ENCODE results near the gene GALNT17.
"Not testable (repeated sequence)": the region's sequence is repeated elsewhere in the genome, so short reads cannot be mapped to it uniquely, and the experiment has no call there.

Gene GALNT17

DNA sequence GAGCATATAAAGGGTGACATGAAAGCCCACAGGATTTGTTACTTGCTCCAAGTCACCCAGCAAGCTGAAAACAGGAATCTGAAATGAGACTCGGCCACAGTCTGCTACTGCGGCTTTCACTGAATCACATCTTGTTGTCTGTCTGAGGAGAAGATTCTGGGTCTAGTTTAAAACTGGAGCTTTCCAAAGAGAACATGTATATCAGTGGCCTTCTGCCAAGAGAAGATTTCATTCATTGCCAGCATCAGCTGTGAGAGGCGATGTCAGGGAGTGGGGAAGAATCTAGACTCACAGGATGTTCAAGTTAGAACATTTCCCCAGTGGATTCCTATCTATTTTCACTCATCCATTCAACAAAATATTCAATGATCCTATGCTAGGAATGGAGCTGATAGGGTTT is 122.8 kb downstream of the GALNT17 start:
- no peak for TF ChIP-seq CTCF (conservative IDR thresholded peaks at IDR 0.05; ENCODE audit: low read length)
- TF ChIP-seq EZH2phosphoT487 (IDR thresholded peaks at IDR 0.05; ENCODE audit: borderline replicate concordance): no peak
- Histone ChIP-seq H3K36me3 (ENCODE audit: insufficient read depth, low read length) (no peaks in the 10 kb centered on the region), H3K79me2 (ENCODE audit: insufficient read depth, low read length) (no peaks in the 10 kb centered on the region), H2AFZ (ENCODE audit: low read length) (no peak overlapping the region), H4K20me1 (ENCODE audit: insufficient read depth, low read length, poor library complexity, severe bottlenecking) (no peaks in the 10 kb centered on the region), H3K4me1 (ENCODE audit: insufficient read depth, low read length, poor library complexity, severe bottlenecking) (no peaks in the 10 kb centered on the region), H3K4me2 (ENCODE audit: low read depth, low read length, poor library complexity, severe bottlenecking) (no peak overlapping the region), H3K4me3 (ENCODE audit: low read length, poor library complexity, severe bottlenecking) (no peak overlapping the region), H3K9me3 (ENCODE audit: insufficient read depth, low read depth, low read length) (peaks cover 4% of the 10 kb centered on the region; the same call in 1 of the 2 replicates), H3K9me2 (replicated peaks; ENCODE audit: low read depth, low read length) (no peaks in the 10 kb centered on the region), H3K9ac (ENCODE audit: low read depth, low read length, poor library complexity, severe bottlenecking) (no peak overlapping the region), H3F3A (ENCODE audit: low read depth) (no peaks in the 10 kb centered on the region), H3K27me3 (ENCODE audit: insufficient read depth, low read length, poor library complexity, severe bottlenecking) (no peaks in the 10 kb centered on the region)

GRCh38 chr7:71255537-71256178 is 123.7 kb downstream of the GALNT17 start:
- H3K27me3 ChIP-seq (ENCODE audit: insufficient read depth, low read length, poor library complexity, severe bottlenecking): no peaks in the 10 kb centered on the region
- no peak overlapping the region for H3K4me3 ChIP-seq (ENCODE audit: low read length, poor library complexity, severe bottlenecking)
- H3K36me3 ChIP-seq (ENCODE audit: insufficient read depth, low read length): no peaks in the 10 kb centered on the region
- no peaks in the 10 kb centered on the region for H3K79me2 ChIP-seq (ENCODE audit: insufficient read depth, low read length)
- no peak overlapping the region for H3K4me2 ChIP-seq (ENCODE audit: low read depth, low read length, poor library complexity, severe bottlenecking)
- H3K9me2 ChIP-seq (replicated peaks; ENCODE audit: low read depth, low read length): no peaks in the 10 kb centered on the region
- H3K9ac ChIP-seq (ENCODE audit: low read depth, low read length, poor library complexity, severe bottlenecking): no peak overlapping the region
- no peaks in the 10 kb centered on the region for H3K4me1 ChIP-seq (ENCODE audit: insufficient read depth, low read length, poor library complexity, severe bottlenecking)
- H2AFZ ChIP-seq (ENCODE audit: low read length): no peak overlapping the region
- peaks cover 4% of the 10 kb centered on the region; the same call in 1 of the 2 replicates for H3K9me3 ChIP-seq (ENCODE audit: insufficient read depth, low read depth, low read length)
- no peaks in the 10 kb centered on the region for H4K20me1 ChIP-seq (ENCODE audit: insufficient read depth, low read length, poor library complexity, severe bottlenecking)
- H3F3A ChIP-seq (ENCODE audit: low read depth): no peaks in the 10 kb centered on the region
- TF ChIP-seq EZH2phosphoT487 (IDR thresholded peaks at IDR 0.05; ENCODE audit: borderline replicate concordance) (no peak), CTCF (conservative IDR thresholded peaks at IDR 0.05; ENCODE audit: low read length) (no peak)

- Histone ChIP-seq H3K79me2 (ENCODE audit: insufficient read depth, low read length) (no peaks in the 10 kb centered on the region), H3K9ac (ENCODE audit: low read depth, low read length, poor library complexity, severe bottlenecking) (no peak overlapping the region), H3K4me1 (ENCODE audit: insufficient read depth, low read length, poor library complexity, severe bottlenecking) (no peaks in the 10 kb centered on the region), H3K27me3 (ENCODE audit: insufficient read depth, low read length, poor library complexity, severe bottlenecking) (no peaks in the 10 kb centered on the region), H3K4me2 (ENCODE audit: low read depth, low read length, poor library complexity, severe bottlenecking) (no peak overlapping the region), H3K4me3 (ENCODE audit: low read length, poor library complexity, severe bottlenecking) (no peak overlapping the region), H2AFZ (ENCODE audit: low read length) (no peak overlapping the region), H3K9me3 (ENCODE audit: insufficient read depth, low read depth, low read length) (peaks cover 8% of the 10 kb centered on the region; the same call in 1 of the 2 replicates), H3K36me3 (ENCODE audit: insufficient read depth, low read length) (no peaks in the 10 kb centered on the region), H3K9me2 (replicated peaks; ENCODE audit: low read depth, low read length) (no peaks in the 10 kb centered on the region), H4K20me1 (ENCODE audit: insufficient read depth, low read length, poor library complexity, severe bottlenecking) (no peaks in the 10 kb centered on the region), H3F3A (ENCODE audit: low read depth) (no peaks in the 10 kb centered on the region)
- TF ChIP-seq CTCF (conservative IDR thresholded peaks at IDR 0.05; ENCODE audit: low read length): no peak
Measured at GRCh38 chr7:71261066-71261465, 129.1 kb downstream of the GALNT17 start.

DNA sequence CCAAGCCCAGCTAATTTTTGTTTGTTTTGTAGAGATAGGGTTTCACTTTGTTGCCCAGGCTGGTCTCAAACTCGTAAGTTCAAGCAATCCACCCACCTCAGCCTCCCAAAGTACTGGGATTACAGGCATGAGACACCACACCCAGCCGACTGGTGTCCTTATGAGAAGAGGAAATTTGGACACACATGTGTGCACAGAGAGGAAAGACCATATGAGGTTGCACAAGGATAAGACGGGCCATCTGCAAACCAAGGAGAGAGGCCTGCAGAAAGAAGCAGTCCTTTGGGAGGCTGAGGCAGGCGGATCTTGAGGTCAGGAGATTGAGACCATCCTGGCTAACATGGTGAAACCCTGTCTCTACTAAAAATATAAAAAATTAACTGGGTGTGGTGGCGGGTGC is 130.9 kb downstream of the GALNT17 start:
- H3K36me3 ChIP-seq (ENCODE audit: insufficient read depth, low read length); H3K9me2 ChIP-seq (replicated peaks; ENCODE audit: low read depth, low read length); H3K9me3 ChIP-seq (ENCODE audit: insufficient read depth, low read depth, low read length); H4K20me1 ChIP-seq (ENCODE audit: insufficient read depth, low read length, poor library complexity, severe bottlenecking); H3K9ac ChIP-seq (ENCODE audit: low read depth, low read length, poor library complexity, severe bottlenecking); H3K4me1 ChIP-seq (ENCODE audit: insufficient read depth, low read length, poor library complexity, severe bottlenecking); H3F3A ChIP-seq (ENCODE audit: low read depth); H2AFZ ChIP-seq (ENCODE audit: low read length); H3K27me3 ChIP-seq (ENCODE audit: insufficient read depth, low read length, poor library complexity, severe bottlenecking); H3K4me2 ChIP-seq (ENCODE audit: low read depth, low read length, poor library complexity, severe bottlenecking); H3K4me3 ChIP-seq (ENCODE audit: low read length, poor library complexity, severe bottlenecking); H3K79me2 ChIP-seq (ENCODE audit: insufficient read depth, low read length): not testable (repeated sequence)

Measured in Loucy (cell line).